KMS-11 (cell line): Measurements from ENCODE around the gene AGBL3.

Experiments used
- H2AFZ ChIP-seq: fragments of 200-600 bp; sonication (generic); 2 replicates; pipeline ENCODE4 v1.6.1; 2016; ENCODE audit warnings: antibody characterized with exemption, mixed run types, low read depth
- H3K27ac ChIP-seq: fragments of 200-600 bp; sonication (generic); 2 replicates; pipeline ENCODE4 v1.6.1; 2016; ENCODE audit warnings: mild to moderate bottlenecking, mixed run types
- H3K27me3 ChIP-seq: fragments of 200-600 bp; sonication (generic); 2 replicates; pipeline ENCODE4 v1.6.1; 2017; ENCODE audit warnings: mild to moderate bottlenecking, low read depth, mixed run types, moderate library complexity; ENCODE audit not compliant: insufficient read depth
- H3K36me3 ChIP-seq: fragments of 200-600 bp; sonication (generic); 2 replicates; pipeline ENCODE4 v1.6.1; 2017; ENCODE audit warnings: mild to moderate bottlenecking, mixed run types; ENCODE audit not compliant: insufficient read depth
- H3K4me1 ChIP-seq: fragments of 200-600 bp; sonication (generic); 2 replicates; pipeline ENCODE4 v1.6.1; 2016; ENCODE audit warnings: mild to moderate bottlenecking, low read depth, mixed run types; ENCODE audit not compliant: poor library complexity, severe bottlenecking
- H3K4me2 ChIP-seq: fragments of 200-600 bp; sonication (generic); 2 replicates; pipeline ENCODE4 v1.7.0; 2016; ENCODE audit warnings: mild to moderate bottlenecking, mixed run types
- H3K4me3 ChIP-seq: fragments of 200-600 bp; sonication (generic); IDR thresholded peaks from 2 replicates; pipeline ENCODE4 v1.6.1; 2017; ENCODE audit warnings: low read depth, low read length, mixed read lengths; ENCODE audit not compliant: insufficient read depth
- H3K79me2 ChIP-seq: fragments of 200-600 bp; sonication (generic); 2 replicates; pipeline ENCODE4 v1.6.1; 2016; ENCODE audit warnings: low read depth, mixed run types; ENCODE audit not compliant: insufficient read depth
- H3K9ac ChIP-seq: fragments of 200-600 bp; sonication (generic); 2 replicates; pipeline ENCODE4 v1.6.1; 2016; ENCODE audit warnings: mild to moderate bottlenecking, mixed run types
- H4K20me1 ChIP-seq: fragments of 200-600 bp; sonication (generic); 2 replicates; pipeline ENCODE4 v1.6.1; 2016; ENCODE audit warnings: mild to moderate bottlenecking, mixed run types; ENCODE audit not compliant: insufficient read depth
- CTCF ChIP-seq: fragments of 200-600 bp; sonication (generic); conservative IDR thresholded peaks from 2 replicates; pipeline ENCODE4 v1.6.1; 2017; ENCODE audit warnings: low read depth, mild to moderate bottlenecking, antibody characterized with exemption, low read length, moderate library complexity, mixed read lengths

Gene AGBL3

GRCh38 chr7:135181261-135181928, 195.1 kb downstream of the AGBL3 start:
- no peaks in the 10 kb centered on the region for H3K36me3 ChIP-seq
- H3K27me3 ChIP-seq: no peaks in the 10 kb centered on the region
- H3K9ac ChIP-seq: no peak overlapping the region
- no peak overlapping the region for H3K27ac ChIP-seq
- no peak overlapping the region for H2AFZ ChIP-seq
- H3K4me3 ChIP-seq: no peak overlapping the region
- peaks cover 10% of the 10 kb centered on the region for H3K4me1 ChIP-seq
- no peaks in the 10 kb centered on the region for H3K79me2 ChIP-seq
- no peaks in the 10 kb centered on the region for H4K20me1 ChIP-seq
- H3K4me2 ChIP-seq: no peak overlapping the region
- no peak for TF ChIP-seq CTCF

GRCh38 chr7:135181929-135182678, 195.8 kb downstream of the AGBL3 start:
- TF ChIP-seq CTCF: no peak
- Histone ChIP-seq H3K36me3 (no peaks in the 10 kb centered on the region), H2AFZ (no peak overlapping the region)

GRCh38 chr7:135183478-135183877, 197.2 kb downstream of the AGBL3 start:
- Histone ChIP-seq H3K27ac (no peak overlapping the region), H3K4me2 (no peak overlapping the region), H2AFZ (no peak overlapping the region), H4K20me1 (no peaks in the 10 kb centered on the region), H3K9ac (no peak overlapping the region), H3K36me3 (no peaks in the 10 kb centered on the region), H3K4me1 (peaks cover 10% of the 10 kb centered on the region), H3K27me3 (no peaks in the 10 kb centered on the region), H3K4me3 (no peak overlapping the region), H3K79me2 (no peaks in the 10 kb centered on the region)
- TF ChIP-seq CTCF: no peak

More at GRCh38 chr7:135181929-135182678, 195.8 kb downstream of the AGBL3 start:
- Histone ChIP-seq H3K4me3 (no peak overlapping the region), H3K4me1 (peaks cover 10% of the 10 kb centered on the region), H4K20me1 (no peaks in the 10 kb centered on the region), H3K79me2 (no peaks in the 10 kb centered on the region), H3K27me3 (no peaks in the 10 kb centered on the region), H3K27ac (no peak overlapping the region), H3K9ac (no peak overlapping the region), H3K4me2 (no peak overlapping the region)

- TF ChIP-seq CTCF: no peak
- Histone ChIP-seq H3K36me3 (no peaks in the 10 kb centered on the region), H3K27ac (no peak overlapping the region), H2AFZ (no peak overlapping the region), H3K4me1 (peaks cover 10% of the 10 kb centered on the region), H3K79me2 (no peaks in the 10 kb centered on the region), H3K27me3 (no peaks in the 10 kb centered on the region), H3K4me2 (no peak overlapping the region), H4K20me1 (no peaks in the 10 kb centered on the region), H3K4me3 (no peak overlapping the region), H3K9ac (no peak overlapping the region)
These were observed 198.0 kb downstream of the AGBL3 start for GRCh38 chr7:135184254-135184841.
